ENCODE results near the gene SYNE1.

Gene SYNE1

DNA sequence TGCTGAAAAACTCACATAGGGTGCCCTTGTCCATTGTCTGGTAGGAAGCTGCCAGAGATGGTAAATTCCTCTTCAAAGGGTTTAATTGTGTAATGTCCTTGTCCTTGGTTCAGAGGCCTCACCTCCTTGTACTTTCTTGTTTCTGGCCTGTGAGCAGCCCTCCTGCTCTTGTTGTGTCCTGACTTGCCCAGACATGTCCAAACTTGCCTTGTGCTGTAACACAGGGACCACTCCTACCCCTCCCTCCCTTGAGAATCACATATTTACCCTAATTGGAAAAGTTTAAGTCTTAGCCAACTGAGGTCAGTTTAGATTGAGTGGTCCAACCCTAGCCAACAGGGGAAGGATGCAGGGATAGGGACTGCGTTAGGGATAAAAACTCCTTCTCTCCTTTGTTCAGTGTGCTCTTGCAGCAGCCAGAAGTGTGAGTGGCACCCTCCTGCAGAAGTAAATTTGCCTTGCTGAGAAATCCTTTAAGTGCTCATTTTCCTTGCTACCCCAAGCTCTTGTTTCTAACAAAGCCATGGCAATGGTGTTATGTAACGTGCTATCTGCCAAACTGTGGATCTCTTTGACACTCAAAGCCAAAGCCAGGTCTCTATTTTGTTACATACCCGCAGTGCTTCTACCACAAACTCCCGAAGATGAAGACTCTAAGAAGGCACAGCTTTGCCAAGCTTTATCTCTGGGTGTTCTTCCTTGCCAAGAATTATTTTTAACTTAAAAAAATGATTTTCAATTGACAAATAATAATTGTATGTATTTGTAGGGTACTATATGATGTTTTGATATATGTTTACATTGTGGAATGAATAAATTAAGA, 415.1 kb downstream of the SYNE1 start:
- no peak for DNase-seq

- DNase-seq = no peak
Observed at GRCh38 chr6:152220786-152221185, 416.4 kb downstream of the SYNE1 start.

- DNase-seq = no peak
Observed at GRCh38 chr6:152218887-152219286, 418.3 kb downstream of the SYNE1 start.

GRCh38 chr6:152212437-152212836, 424.7 kb downstream of the SYNE1 start:
- DNase-seq = no peak

DNA sequence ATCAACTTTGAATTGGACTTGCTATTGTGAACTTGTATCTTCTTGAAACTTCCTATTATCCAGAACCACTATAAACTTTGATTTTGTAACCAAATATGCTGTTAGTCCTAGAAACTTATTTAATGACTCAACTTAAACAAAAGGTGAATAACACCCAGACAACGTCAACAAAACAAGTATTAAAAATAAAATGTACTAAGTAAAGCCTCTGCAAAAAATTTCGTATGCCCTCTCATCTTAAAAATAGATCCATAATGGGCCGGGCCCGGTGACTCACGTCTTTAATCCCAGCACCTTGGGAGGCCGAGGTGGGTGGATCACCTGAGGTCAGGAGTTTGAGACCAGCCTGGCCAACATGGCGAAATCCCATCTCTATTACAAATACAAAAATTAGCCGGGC, 428.0 kb downstream of the SYNE1 start:
- DNase-seq = no peak

DNA sequence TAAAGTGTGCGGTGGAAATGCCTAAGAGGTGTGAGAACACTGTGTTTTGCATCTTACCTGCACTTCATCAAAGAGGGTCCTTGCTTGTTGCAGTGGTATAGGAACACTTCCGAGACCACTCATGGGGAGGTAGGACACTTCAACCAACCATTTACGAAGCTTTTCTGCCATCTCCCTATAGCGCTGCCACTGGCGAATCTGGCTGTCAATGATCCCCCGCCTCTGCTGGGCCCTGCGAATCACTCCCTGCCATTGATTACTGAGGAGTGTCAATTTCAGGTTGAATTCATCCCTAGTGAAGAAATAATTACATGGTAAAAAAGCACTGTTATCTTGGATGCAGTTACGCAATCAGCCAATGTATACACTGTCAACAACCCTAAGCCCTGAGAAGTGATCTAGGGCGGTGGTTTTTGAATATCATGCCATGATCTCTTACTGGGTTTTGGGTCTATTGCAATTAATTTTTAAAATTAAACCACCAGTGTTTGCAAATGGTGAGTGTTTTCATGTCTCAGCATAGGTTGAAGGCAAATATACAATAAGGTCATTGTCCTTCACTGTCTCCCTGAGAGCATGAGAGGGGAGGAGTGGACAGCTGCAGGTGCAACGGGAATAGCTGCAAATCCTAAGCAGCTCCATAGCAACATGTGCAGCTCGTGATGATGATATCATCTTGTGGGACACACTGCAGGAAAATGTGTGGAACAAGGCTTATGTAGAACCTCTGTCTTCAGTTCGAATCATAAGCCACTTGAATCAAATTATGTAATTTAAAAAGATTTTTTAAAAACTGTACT, 429.0 kb downstream of the SYNE1 start:
- DNase-seq = no peak

- DNase-seq = no peak
Observed at GRCh38 chr6:152206072-152206818, 430.9 kb downstream of the SYNE1 start.

DNA sequence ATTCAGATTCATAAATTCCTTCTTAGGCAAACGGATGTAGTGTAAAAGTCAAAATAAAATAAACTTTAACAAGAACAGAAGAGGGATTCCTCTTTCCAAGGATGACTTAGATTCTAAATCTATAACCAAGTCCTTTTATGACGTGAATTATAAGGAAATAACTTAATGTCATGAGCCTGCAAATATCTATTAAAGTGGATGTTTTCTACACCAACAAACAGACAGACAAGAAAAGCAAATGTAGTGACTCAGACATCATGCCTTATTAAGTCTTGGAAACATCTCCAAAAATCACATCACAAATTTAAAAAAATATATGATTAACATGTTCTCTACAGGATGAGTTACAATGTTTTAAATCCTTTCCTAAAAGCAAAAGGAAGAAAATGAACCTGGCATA, 432.6 kb downstream of the SYNE1 start:
- DNase-seq = no peak

GRCh38 chr6:152201120-152201519, 436.0 kb downstream of the SYNE1 start:
- no peak for DNase-seq

GRCh38 chr6:152195896-152196295, 441.3 kb downstream of the SYNE1 start:
- DNase-seq = no peak

DNA sequence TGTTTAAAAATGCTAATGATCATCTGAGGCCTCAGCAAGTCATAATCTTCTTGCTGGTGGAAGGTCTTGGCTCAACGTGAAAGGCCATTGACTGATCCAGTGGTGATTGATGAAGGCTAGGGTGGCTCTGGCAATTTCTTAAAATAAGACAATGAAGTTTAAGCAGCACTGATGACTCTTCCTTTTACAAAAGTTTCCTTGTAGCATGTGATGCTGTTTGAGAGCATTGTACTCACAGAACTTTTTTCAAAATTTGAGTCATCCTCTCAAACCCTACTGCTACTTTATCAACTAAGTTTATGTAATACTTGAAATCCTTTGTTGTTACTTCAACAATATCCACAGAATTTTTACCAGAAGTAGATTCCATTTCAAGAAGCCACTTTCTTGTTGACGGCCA, 447.4 kb downstream of the SYNE1 start:
- DNase-seq = no peak

GRCh38 chr6:152188011-152188410, 449.2 kb downstream of the SYNE1 start:
- DNase-seq = no peak

DNA sequence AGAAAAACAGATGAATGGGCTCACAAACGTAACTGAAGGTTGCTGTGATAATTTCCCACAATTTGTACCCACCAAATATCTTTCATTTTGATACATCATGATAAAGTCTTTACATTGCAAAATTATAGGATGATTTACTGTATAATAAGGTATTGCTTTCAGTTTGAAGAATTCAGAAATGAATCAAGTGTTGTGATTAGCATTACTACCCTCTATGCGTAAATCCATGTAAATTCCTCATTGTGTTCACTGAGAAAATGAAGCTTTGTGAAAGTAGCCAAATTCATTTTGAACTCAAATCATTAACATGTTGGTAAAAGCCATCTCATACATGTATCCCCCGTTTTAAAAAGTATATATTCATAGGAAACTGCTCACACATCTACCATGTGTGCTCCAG, 450.3 kb downstream of the SYNE1 start:
- no peak for DNase-seq

DNA sequence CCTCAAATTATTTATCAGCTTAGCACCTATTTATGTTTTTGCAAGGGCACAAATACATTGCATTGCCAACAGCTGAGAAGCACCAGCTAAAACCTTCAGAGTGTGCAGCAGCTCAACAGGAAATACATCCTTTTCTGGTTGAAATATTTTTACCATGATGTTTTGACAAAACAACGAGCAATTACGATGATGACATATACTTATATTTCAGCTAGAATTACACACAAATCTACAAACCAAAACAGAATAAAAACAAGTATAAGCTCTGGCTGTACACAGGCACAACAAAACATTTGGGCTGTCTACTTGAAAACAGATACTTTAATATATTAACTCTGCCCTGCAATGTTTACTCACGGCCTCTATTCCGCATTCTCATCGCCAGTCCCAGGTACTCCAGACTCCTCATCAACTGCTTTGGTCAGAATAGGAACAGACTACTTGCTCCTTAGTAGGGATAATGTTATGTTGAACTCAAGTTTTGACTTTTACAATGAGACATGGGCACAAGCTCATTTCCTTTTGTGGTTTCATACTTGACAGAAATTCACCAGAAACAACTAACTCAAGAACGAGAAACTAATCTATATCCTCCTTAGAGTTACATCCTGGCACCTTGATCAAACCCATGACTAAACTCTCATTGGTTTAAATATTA, 452.1 kb downstream of the SYNE1 start:
- no peak for DNase-seq

DNA sequence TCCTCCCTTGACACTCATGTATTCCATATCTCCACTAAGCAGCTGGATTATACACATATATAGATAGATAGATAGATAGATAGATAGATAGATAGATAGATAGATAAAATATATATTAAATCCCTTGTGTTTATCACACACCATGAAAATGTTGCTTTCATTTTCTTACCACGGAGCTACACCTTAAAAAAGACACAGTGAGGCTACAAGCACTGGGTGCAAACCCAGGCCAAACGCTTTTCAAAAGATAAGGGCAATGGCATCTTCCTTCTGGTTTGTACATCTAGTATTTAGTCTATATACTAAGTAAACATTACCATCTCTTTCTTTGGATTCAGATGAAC, 452.6 kb downstream of the SYNE1 start:
- DNase-seq = no peak

- no peak for DNase-seq
Observed at GRCh38 chr6:152180601-152181000, 456.6 kb downstream of the SYNE1 start.

DNA sequence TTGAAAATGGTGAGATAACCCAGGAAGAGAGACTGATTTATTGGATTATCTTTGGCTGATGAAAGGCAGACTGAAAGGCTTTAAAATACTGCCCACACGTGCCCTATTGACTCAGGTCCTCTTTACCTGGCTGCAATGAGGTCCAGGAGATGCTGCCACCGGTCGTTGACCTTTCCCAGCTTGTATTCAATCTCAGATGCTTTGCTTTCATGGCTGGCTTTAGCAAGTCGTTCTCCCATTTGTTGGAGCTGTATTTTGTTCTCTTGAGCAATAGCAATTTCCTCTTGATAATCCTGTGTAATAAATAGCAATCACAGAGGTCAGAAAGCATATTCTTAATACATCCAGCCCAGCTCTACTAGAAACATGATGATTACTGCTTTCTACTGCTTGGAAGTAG, 460.9 kb downstream of the SYNE1 start:
- DNase-seq = no peak

GRCh38 chr6:152173957-152174356, 463.2 kb downstream of the SYNE1 start:
- no peak for DNase-seq

GRCh38 chr6:152173321-152173720, 463.8 kb downstream of the SYNE1 start:
- DNase-seq = no peak

DNA sequence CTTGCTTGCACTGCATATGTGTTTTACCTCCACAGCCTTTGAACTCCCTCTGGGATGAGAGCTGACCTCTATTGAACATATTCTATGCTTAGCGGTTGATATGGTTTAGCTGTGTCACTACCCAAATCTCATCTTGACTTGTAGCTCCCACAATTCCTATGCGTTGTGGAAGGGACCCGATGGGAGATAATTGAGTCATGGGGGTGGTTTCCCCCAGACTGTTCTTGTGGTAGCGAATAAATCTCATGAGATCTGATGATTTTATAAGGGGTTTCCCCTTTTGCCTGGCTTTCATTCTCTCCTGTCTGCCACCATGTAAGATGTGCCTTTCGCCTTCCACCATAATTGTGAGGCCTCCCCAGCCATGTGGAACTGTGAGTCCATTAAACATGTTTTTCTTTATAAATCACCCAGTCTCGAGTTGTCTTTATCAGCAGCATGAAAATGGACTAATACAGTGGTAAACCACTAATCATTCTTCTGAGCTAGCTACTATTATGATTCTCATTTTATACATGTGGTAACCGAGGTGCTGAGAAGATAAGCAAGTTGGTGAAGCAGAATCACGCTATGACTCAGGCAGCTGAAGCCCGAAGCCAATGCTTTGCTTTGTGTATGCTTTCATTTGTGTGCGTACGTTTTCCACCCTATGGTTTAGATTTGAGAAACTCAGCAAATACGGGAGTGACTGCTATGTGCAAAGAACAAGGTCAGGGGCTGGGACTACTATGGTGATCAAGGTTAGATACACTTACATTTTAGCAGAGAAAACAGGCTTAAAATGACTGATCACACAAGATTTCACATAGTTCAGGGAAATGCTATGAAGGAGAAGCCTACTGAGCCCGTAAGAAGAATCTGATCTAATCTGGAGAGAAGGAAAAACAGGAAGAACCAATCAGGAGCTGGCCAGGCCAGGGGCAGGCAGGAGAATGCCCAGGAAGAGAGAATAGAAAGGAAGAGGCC, 466.2 kb downstream of the SYNE1 start:
- DNase-seq = no peak

- DNase-seq = no peak
Observed at GRCh38 chr6:152170313-152170701, 466.9 kb downstream of the SYNE1 start.

Measured in retina (tissue), 1 donor.